Astrocyte (in vitro differentiated cells and primary cell): ENCODE data around the gene CABP4.

Experiments
- CTCF ChIP-seq: IDR thresholded peaks from 2 replicates; pipeline ENCODE4 v1.5.1; 2011; ENCODE audit warnings: low read depth, mild to moderate bottlenecking, inconsistent platforms, low read length, moderate library complexity; ENCODE audit not compliant: insufficient read depth
- EZH2 ChIP-seq: IDR thresholded peaks from 2 replicates; pipeline ENCODE4 v1.6.1; 2012; ENCODE audit warnings: mild to moderate bottlenecking, low read length, inconsistent platforms; ENCODE audit not compliant: insufficient read depth

- TF ChIP-seq EZH2 = no peak
- TF ChIP-seq CTCF = no peak
Measured at GRCh38 chr11:67434395-67434881, 20.7 kb upstream of the CABP4 start.
